CD14-positive monocyte (primary cell): ENCODE data around the gene EPN1. TPM values are rescaled to one million over a fixed set of nuclear protein-coding genes. Genes with fewer than 3 reads are reported as not detected.

ENCODE experiments used
- DNase-seq, 3 donors: peaks; one replicate each; pipeline ENCODE4 v3.0.0-alpha.2; 2011 to 2022
- H2AFZ ChIP-seq: 2 replicates; pipeline ENCODE4 v1.6.0; 2012; ENCODE audit warnings: mild to moderate bottlenecking, low read depth, low read length, inconsistent platforms; ENCODE audit not compliant: insufficient read depth, poor library complexity, severe bottlenecking
- H3K27ac ChIP-seq, 2 donors: 1 replicate in 1 of 2; 2 replicates in 1 of 2; pipeline ENCODE4 v1.5.1; 2012 to 2013; ENCODE audit warnings: low read length in 2 of 2, control low read depth in 1 of 2, inconsistent platforms in 1 of 2, low read depth in 1 of 2, mild to moderate bottlenecking in 1 of 2
- H3K27me3 ChIP-seq, 2 donors: one replicate each; pipeline versions ENCODE4 v1.6.0 to v1.6.1; 2011 to 2013; ENCODE audit warnings: low read length in 2 of 2; ENCODE audit not compliant: control insufficient read depth in 2 of 2, insufficient read depth in 2 of 2
- H3K36me3 ChIP-seq, 2 donors: replicated peaks in 1 of 2; 1 replicate in 1 of 2; 2 replicates in 1 of 2; pipeline versions ENCODE4 v1.5.1 to v1.6.1; 2012 to 2013; ENCODE audit warnings: low read length in 2 of 2, control low read depth in 1 of 2, inconsistent platforms in 1 of 2, mild to moderate bottlenecking in 1 of 2; ENCODE audit not compliant: insufficient read depth in 2 of 2, control insufficient read depth in 1 of 2
- H3K4me1 ChIP-seq, 2 donors: 1 replicate in 1 of 2; 2 replicates in 1 of 2; pipeline versions ENCODE4 v1.5.1 to v1.6.1; 2012 to 2013; ENCODE audit warnings: low read length in 2 of 2, control low read depth in 1 of 2, inconsistent platforms in 1 of 2, mild to moderate bottlenecking in 1 of 2, moderate library complexity in 1 of 2; ENCODE audit not compliant: insufficient read depth in 2 of 2, control insufficient read depth in 1 of 2
- H3K4me2 ChIP-seq: replicated peaks from 2 replicates; pipeline ENCODE3; 2012; ENCODE audit warnings: low read length, moderate library complexity, mild to moderate bottlenecking; ENCODE audit not compliant: poor library complexity, severe bottlenecking; ENCODE audit errors: extremely low read depth
- H3K4me3 ChIP-seq, 3 experiments: fragments of 200-600 bp in 1 of 3; sonication (generic) in 1 of 3; replicated peaks in 1 of 3; 1 replicate in 2 of 3; 2 replicates in 1 of 3; pipeline ENCODE4 v1.5.1; 2011 to 2013; ENCODE audit warnings: low read length in 3 of 3, mild to moderate bottlenecking in 3 of 3, control low read depth in 2 of 3, low read depth in 2 of 3, inconsistent platforms in 1 of 3, moderate library complexity in 1 of 3
- H3K79me2 ChIP-seq: 2 replicates; pipeline ENCODE4 v1.6.0; 2012; ENCODE audit warnings: mild to moderate bottlenecking, control low read depth, inconsistent platforms, low read length, moderate library complexity; ENCODE audit not compliant: insufficient read depth
- H3K9ac ChIP-seq: 2 replicates; pipeline ENCODE4 v1.6.0; 2017; ENCODE audit warnings: low read length, mild to moderate bottlenecking; ENCODE audit not compliant: insufficient read depth, poor library complexity, severe bottlenecking
- H3K9me3 ChIP-seq, 2 donors: replicated peaks in 1 of 2; 1 replicate in 1 of 2; 2 replicates in 1 of 2; pipeline versions ENCODE4 v1.5.1 to v1.6.1; 2012 to 2013; ENCODE audit warnings: low read length in 2 of 2, control low read depth in 1 of 2; ENCODE audit not compliant: control insufficient read depth in 1 of 2, insufficient read depth in 1 of 2
- H4K20me1 ChIP-seq: 2 replicates; pipeline ENCODE4 v1.6.0; 2012; ENCODE audit warnings: mild to moderate bottlenecking, low read length, control low read depth, moderate library complexity; ENCODE audit not compliant: insufficient read depth
- H3K27ac Mint-ChIP-seq, 7 donors: one replicate each; pipeline ENCODE4 v1.8.0; 2020; ENCODE audit warnings: mild to moderate bottlenecking in 7 of 7, mixed read lengths in 7 of 7, moderate library complexity in 6 of 7, inconsistent platforms in 2 of 7
- H3K27me3 Mint-ChIP-seq, 3 donors: one replicate each; pipeline ENCODE4 v1.8.0; 2021 to 2022; ENCODE audit warnings: low read depth in 3 of 3, mild to moderate bottlenecking in 3 of 3, mixed read lengths in 3 of 3, moderate library complexity in 3 of 3, inconsistent platforms in 1 of 3
- H3K36me3 Mint-ChIP-seq, 2 donors: one replicate each; pipeline ENCODE4 v1.8.0; 2020; ENCODE audit warnings: mixed read lengths in 2 of 2, inconsistent platforms in 1 of 2, mild to moderate bottlenecking in 1 of 2
- H3K4me1 Mint-ChIP-seq: one replicate; pipeline ENCODE4 v1.8.0; 2020; ENCODE audit warnings: mild to moderate bottlenecking, mixed read lengths
- H3K4me3 Mint-ChIP-seq, 2 donors: one replicate each; pipeline ENCODE4 v1.8.0; 2020; ENCODE audit warnings: mild to moderate bottlenecking in 2 of 2, mixed read lengths in 2 of 2, moderate library complexity in 1 of 2
- H3K9me3 Mint-ChIP-seq, 7 donors: one replicate each; pipeline ENCODE4 v1.8.0; 2020 to 2022; ENCODE audit warnings: mixed read lengths in 7 of 7, mild to moderate bottlenecking in 6 of 7, moderate library complexity in 6 of 7, inconsistent platforms in 2 of 7
- CTCF ChIP-seq: fragments of 200-600 bp; IDR thresholded peaks from one replicate; pipeline ENCODE4 v1.8.0; 2022; ENCODE audit warnings: antibody characterized with exemption, mild to moderate bottlenecking
- WGBS: methylation state at CpG from one replicate; pipeline ENCODE4 v1.1.5; 2013; ENCODE audit warnings: missing lambda C conversion rate; ENCODE audit not compliant: insufficient coverage; 5-methylcytosine and 5-hydroxymethylcytosine counted together
- intact Hi-C, 2 donors: fragments of 100-400 bp; cut with micrococcal nuclease; formaldehyde crosslinking; loops; one replicate each; pipeline versions ENCODE4 v1.15.0 to v1.15.1; 2023
- polyA plus RNA-seq, 3 donors: library from polyadenylated mRNA; depleted of rRNA in 1 of 3; unstranded in 2 of 3; stranded (reverse) in 1 of 3; fragments of 300-500 nt in 2 of 3; fragments of >200 nt in 1 of 3; fragmentation: Illumina TruSeq in 2 of 3; gene quantifications; 1 replicate in 2 of 3; 2 replicates in 1 of 3; pipeline ENCODE4 v1.2.3, GENCODE V29; 2012 to 2021

EPN1 gene
- polyA plus RNA-seq, 3 donors: 18.7 to 75.2 (median 19.2) TPM

- Histone ChIP-seq H4K20me1 (no peaks in the 10 kb centered on the region), H3K27ac (no peak overlapping the region), H3K4me1 (no peaks in the 10 kb centered on the region), H3K79me2 (no peaks in the 10 kb centered on the region), H3K27me3 (no peaks in the 10 kb centered on the region), H3K9me3 (peaks cover 30% of the 10 kb centered on the region in 2 donors), H3K9ac (no peak overlapping the region), H3K4me2 (no peak overlapping the region), H2AFZ (no peak overlapping the region), H3K4me3 (no peak overlapping the region), H3K36me3 (no peaks in the 10 kb centered on the region)
- Mint-ChIP-seq H3K36me3 (no peaks in the 10 kb centered on the region), H3K9me3 (peaks cover 19 to 54% (median 41%) of the 10 kb centered on the region in 7 donors), H3K4me3 (no peak overlapping the region), H3K27me3 (peaks cover 3 to 11% (median 5%) of the 10 kb centered on the region in 3 donors), H3K27ac (no peak overlapping the region), H3K4me1 (no peaks in the 10 kb centered on the region)
- intact Hi-C loops: no loop called here
- WGBS: 58% methylated on average over 2 of the region's 5 CpGs
- DNase-seq: no peak
- TF ChIP-seq CTCF: no peak
Observed at GRCh38 chr19:55720214-55720746, 45.3 kb downstream of the EPN1 start.

DNA sequence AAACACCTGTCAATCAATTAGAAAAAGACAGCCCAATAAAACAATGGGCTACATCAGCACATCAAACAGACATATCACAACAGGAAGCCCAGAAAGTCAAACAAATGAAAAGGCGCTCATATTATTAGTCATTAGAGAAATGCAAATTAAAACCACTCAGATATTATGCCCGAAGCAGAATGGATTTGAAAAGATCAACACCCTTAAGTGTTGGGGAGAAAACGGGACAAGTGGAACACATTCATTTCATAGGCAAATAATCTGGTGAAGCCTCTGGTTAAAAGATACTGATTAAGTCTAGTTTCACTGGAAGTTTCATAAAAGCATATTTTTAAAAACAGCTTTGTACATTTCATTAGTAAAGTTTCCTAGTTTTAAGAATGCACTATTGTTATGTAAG lies 45.8 kb downstream of the EPN1 start:
- Histone ChIP-seq H3K4me2 (no peak overlapping the region), H4K20me1 (no peaks in the 10 kb centered on the region), H3K27ac (no peak overlapping the region), H2AFZ (no peak overlapping the region), H3K9me3 (peaks cover 30% of the 10 kb centered on the region in 2 donors), H3K9ac (no peak overlapping the region), H3K36me3 (no peaks in the 10 kb centered on the region), H3K79me2 (no peaks in the 10 kb centered on the region), H3K4me1 (no peaks in the 10 kb centered on the region), H3K27me3 (no peaks in the 10 kb centered on the region), H3K4me3 (no peak overlapping the region)
- no peak for DNase-seq
- intact Hi-C loops: no loop called here
- H3K27me3 Mint-ChIP-seq: peaks cover 3 to 11% (median 6%) of the 10 kb centered on the region in 3 donors
- no peak overlapping the region for H3K4me3 Mint-ChIP-seq
- TF ChIP-seq CTCF: no peak
- no peaks in the 10 kb centered on the region for H3K36me3 Mint-ChIP-seq
- no peak overlapping the region for H3K27ac Mint-ChIP-seq
- no peaks in the 10 kb centered on the region for H3K4me1 Mint-ChIP-seq
- peaks cover 19 to 54% (median 41%) of the 10 kb centered on the region in 7 donors for H3K9me3 Mint-ChIP-seq
- WGBS: no CpG with 5 or more reads among the region's 3 CpGs
